ENCODE results near the gene OARD1. TPM values are rescaled to one million over a fixed set of nuclear protein-coding genes. Genes with fewer than 3 reads are reported as not detected.

The OARD1 gene
- total RNA-seq, 1 donor from 2014 or later: not detected

- TF ChIP-seq, protein P1, sequence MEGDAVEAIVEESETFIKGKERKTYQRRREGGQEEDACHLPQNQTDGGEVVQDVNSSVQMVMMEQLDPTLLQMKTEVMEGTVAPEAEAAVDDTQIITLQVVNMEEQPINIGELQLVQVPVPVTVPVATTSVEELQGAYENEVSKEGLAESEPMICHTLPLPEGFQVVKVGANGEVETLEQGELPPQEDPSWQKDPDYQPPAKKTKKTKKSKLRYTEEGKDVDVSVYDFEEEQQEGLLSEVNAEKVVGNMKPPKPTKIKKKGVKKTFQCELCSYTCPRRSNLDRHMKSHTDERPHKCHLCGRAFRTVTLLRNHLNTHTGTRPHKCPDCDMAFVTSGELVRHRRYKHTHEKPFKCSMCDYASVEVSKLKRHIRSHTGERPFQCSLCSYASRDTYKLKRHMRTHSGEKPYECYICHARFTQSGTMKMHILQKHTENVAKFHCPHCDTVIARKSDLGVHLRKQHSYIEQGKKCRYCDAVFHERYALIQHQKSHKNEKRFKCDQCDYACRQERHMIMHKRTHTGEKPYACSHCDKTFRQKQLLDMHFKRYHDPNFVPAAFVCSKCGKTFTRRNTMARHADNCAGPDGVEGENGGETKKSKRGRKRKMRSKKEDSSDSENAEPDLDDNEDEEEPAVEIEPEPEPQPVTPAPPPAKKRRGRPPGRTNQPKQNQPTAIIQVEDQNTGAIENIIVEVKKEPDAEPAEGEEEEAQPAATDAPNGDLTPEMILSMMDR (IDR thresholded peaks at IDR 0.05): peak; percentile 98 to 99 (median 99)
- DNase-seq (ENCODE audit: low spot score in 2 of 2): peak; percentile 34 to 92
- H3K27ac ChIP-seq: peak overlapping the region; percentile 42 to 56
Measured at GRCh38 chr6:41027799-41028560, 44.2 kb downstream of the OARD1 start.

DNA sequence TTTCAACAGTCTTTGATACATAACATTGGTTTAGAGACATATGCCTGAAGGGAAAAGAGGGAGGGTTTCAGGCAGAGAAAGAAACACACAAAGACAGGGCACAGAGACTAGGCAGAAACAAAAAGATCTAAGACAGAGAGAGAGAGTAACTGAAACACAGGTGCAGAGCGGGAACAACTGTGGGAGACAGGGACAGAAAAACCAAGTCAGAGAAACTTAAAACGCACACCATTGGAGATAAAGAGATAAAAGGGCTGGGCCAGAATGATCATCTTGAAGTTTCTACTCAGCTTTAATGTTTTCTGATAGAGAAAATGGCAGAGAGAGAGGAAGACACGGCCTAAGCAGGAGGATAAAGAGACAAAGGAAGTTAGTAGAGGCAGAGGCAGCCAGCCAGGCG lies 44.9 kb downstream of the OARD1 start:
- Histone ChIP-seq H3K4me3 (peak overlapping the region; percentile 42 to 69), H3K27ac (no peak overlapping the region), H3K4me1 (peaks cover 0 to 12% of the 10 kb centered on the region in 2 donors), H3K9me3 (no peaks in the 10 kb centered on the region), H3K27me3 (no peaks in the 10 kb centered on the region), H3K36me3 (no peaks in the 10 kb centered on the region)
- TF ChIP-seq, protein P1 (IDR thresholded peaks at IDR 0.05): no peak
- DNase-seq (ENCODE audit: low spot score in 2 of 2): no peak
- intact Hi-C loops (cut with DNase I): loop anchor here (5.0 kb wide), 2 partner anchors 130 to 1680 kb away; no protein-coding TSS in a partner anchor

More at GRCh38 chr6:41027799-41028560, 44.2 kb downstream of the OARD1 start:
- H3K4me3 ChIP-seq: peak overlapping the region; percentile 42 to 69
- no peaks in the 10 kb centered on the region for H3K27me3 ChIP-seq
- no peaks in the 10 kb centered on the region for H3K36me3 ChIP-seq
- H3K9me3 ChIP-seq: no peaks in the 10 kb centered on the region
- H3K4me1 ChIP-seq: peaks cover 0 to 12% of the 10 kb centered on the region in 2 donors
- intact Hi-C loops (cut with DNase I): loop anchor here (1.0 to 5.0 kb wide), 5 partner anchors 22 to 1681 kb away; no protein-coding TSS in a partner anchor

- H3K36me3 ChIP-seq: no peaks in the 10 kb centered on the region
- intact Hi-C loops (cut with DNase I): loop anchor here (5.0 kb wide), 2 partner anchors 129 to 1679 kb away; no protein-coding TSS in a partner anchor
- H3K9me3 ChIP-seq: no peaks in the 10 kb centered on the region
- H3K4me1 ChIP-seq: peaks cover 0 to 12% of the 10 kb centered on the region in 2 donors
- TF ChIP-seq, protein P1 (IDR thresholded peaks at IDR 0.05): no peak
- DNase-seq (ENCODE audit: low spot score in 2 of 2): no peak
- H3K4me3 ChIP-seq: no peak overlapping the region
- no peak overlapping the region for H3K27ac ChIP-seq
- no peaks in the 10 kb centered on the region for H3K27me3 ChIP-seq
Measured at GRCh38 chr6:41025966-41026530, 46.1 kb downstream of the OARD1 start.

DNA sequence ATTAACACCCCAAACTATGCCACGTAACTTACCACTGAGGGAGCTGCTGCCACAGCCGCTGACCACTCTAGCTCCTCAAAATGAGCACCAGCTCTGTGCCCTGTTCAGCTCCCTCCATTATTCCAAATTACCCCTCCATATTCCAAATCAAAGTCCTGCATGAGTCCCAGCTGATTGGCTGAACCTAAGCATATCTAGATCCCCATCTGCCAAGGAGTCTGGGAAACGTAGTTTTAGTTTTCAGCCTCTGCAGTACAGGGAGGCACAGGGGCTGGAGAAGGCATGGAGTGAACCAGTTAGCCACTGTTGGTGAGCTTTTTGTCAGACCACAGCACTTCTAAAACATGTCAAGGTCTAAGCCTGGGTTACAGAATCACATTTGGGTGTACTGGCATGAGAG lies 49.0 kb downstream of the OARD1 start:
- Histone ChIP-seq H3K9me3 (no peaks in the 10 kb centered on the region), H3K4me1 (peaks cover 0 to 6% of the 10 kb centered on the region in 2 donors), H3K36me3 (no peaks in the 10 kb centered on the region), H3K27ac (no peak overlapping the region), H3K27me3 (no peaks in the 10 kb centered on the region), H3K4me3 (no peak overlapping the region)
- DNase-seq (ENCODE audit: low spot score in 2 of 2): no peak
- TF ChIP-seq, protein P1 (IDR thresholded peaks at IDR 0.05): no peak
- intact Hi-C loops (cut with DNase I): no loop called here

DNA sequence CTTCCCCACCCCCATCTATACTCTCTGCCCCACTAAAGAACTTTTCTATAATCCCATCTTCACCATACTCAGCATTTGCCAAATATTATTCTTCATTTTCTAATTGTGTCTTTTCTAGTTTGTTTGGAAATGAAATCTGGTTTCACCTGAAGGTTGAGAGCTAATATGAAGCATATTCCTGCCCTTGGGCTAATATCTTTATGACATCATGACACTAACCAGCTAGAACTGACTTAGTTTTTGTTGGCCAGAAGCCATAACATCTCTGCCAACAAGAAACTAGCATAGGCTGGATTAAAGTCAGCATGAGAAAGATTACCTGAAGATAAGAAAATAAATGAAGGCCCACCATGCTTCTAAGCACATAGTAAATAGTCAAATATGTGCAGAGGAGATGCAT lies 49.9 kb downstream of the OARD1 start:
- intact Hi-C loops (cut with DNase I): no loop called here

More for the DNA sequence above, 49.9 kb downstream of the OARD1 start:
- Histone ChIP-seq H3K27me3 (no peaks in the 10 kb centered on the region), H3K36me3 (no peaks in the 10 kb centered on the region), H3K27ac (no peak overlapping the region), H3K4me1 (peaks cover 0 to 2% of the 10 kb centered on the region in 2 donors), H3K4me3 (no peak overlapping the region), H3K9me3 (no peaks in the 10 kb centered on the region)
- no peak for DNase-seq (ENCODE audit: low spot score in 2 of 2)
- TF ChIP-seq, protein P1 (IDR thresholded peaks at IDR 0.05): no peak
